Limb (tissue), 2 donors: ENCODE measurements around the gene CACNG3.
"Not testable (repeated sequence)": the region's sequence is repeated elsewhere in the genome, so short reads cannot be mapped to it uniquely, and the experiment has no call there.

Experiments used
- DNase-seq, 2 donors: peaks; one replicate each; pipeline ENCODE4 v3.0.0-alpha.2; 2016; ENCODE audit errors: extremely low spot score in 2 of 2

The CACNG3 gene

GRCh38 chr16:24255456-24256371, at the start of gene CACNG3:
Gene CACNG3 (plus strand): TSS chr16:24256335. CDS start chr16:24256755, 420 bp downstream.
- DNase-seq = peak; percentile 62 to 84

- no peak for DNase-seq
Measured at GRCh38 chr16:24206926-24207325, 49.2 kb upstream of the CACNG3 start.

- DNase-seq = no peak
Measured at GRCh38 chr16:24208710-24209109, 47.4 kb upstream of the CACNG3 start.

- DNase-seq = no peak
Measured at GRCh38 chr16:24214992-24215391, 41.1 kb upstream of the CACNG3 start.

GRCh38 chr16:24216961-24217360, 39.2 kb upstream of the CACNG3 start:
- DNase-seq = no peak

GRCh38 chr16:24217461-24217860, 38.7 kb upstream of the CACNG3 start:
- no peak for DNase-seq

GRCh38 chr16:24218299-24218698, 37.8 kb upstream of the CACNG3 start:
- no peak for DNase-seq

GRCh38 chr16:24221219-24221618, 34.9 kb upstream of the CACNG3 start:
- DNase-seq = no peak

- no peak for DNase-seq
Measured at GRCh38 chr16:24228514-24228913, 27.6 kb upstream of the CACNG3 start.

GRCh38 chr16:24232936-24233335, 23.2 kb upstream of the CACNG3 start:
- DNase-seq = no peak

GRCh38 chr16:24234737-24235136, 21.4 kb upstream of the CACNG3 start:
- no peak for DNase-seq

- DNase-seq = no peak
Measured at GRCh38 chr16:24235806-24236205, 20.3 kb upstream of the CACNG3 start.

GRCh38 chr16:24238846-24239245, 17.3 kb upstream of the CACNG3 start:
- not testable (repeated sequence) for DNase-seq

GRCh38 chr16:24246911-24247607, 9.1 kb upstream of the CACNG3 start:
- no peak for DNase-seq

- DNase-seq = peak; percentile 8 to 29
Measured at GRCh38 chr16:24253192-24253591, 2.9 kb upstream of the CACNG3 start.

GRCh38 chr16:24257958-24258357, 1.8 kb downstream of the CACNG3 start:
- no peak for DNase-seq

GRCh38 chr16:24258791-24259190, 2.7 kb downstream of the CACNG3 start:
- no peak for DNase-seq

GRCh38 chr16:24262816-24263215, 6.7 kb downstream of the CACNG3 start:
- no peak for DNase-seq

- no peak for DNase-seq
Measured at GRCh38 chr16:24270721-24271442, 14.7 kb downstream of the CACNG3 start.

GRCh38 chr16:24272379-24272778, 16.2 kb downstream of the CACNG3 start:
- no peak for DNase-seq

- DNase-seq = no peak
Measured at GRCh38 chr16:24273508-24274182, 17.5 kb downstream of the CACNG3 start.
